ENCODE measurements around the gene PRKCA.
"Not testable (repeated sequence)": the region's sequence is repeated elsewhere in the genome, so short reads cannot be mapped to it uniquely, and the experiment has no call there.

Gene PRKCA

DNA sequence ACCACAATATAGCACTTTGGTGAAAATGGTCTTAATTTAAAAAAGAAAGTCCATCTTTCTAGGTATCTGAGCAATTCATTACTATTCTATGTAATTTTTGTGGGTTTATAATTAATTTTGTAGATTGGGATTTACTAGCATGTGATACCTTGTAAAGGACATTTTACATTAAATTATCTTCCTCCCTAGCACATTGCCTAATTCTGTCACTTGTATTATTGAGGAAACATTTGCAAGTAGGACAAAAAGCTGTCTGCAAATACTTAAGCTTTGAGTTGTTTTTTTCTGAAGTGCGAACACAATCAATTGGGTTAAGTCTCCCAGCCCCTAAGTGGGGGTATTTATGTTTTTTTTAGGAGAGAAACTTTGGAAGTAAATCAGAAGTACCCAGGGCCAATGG is 167.0 kb downstream of the PRKCA start:
- no peak for DNase-seq

- DNase-seq = no peak
Measured at GRCh38 chr17:66469890-66470289, 167.5 kb downstream of the PRKCA start.

DNA sequence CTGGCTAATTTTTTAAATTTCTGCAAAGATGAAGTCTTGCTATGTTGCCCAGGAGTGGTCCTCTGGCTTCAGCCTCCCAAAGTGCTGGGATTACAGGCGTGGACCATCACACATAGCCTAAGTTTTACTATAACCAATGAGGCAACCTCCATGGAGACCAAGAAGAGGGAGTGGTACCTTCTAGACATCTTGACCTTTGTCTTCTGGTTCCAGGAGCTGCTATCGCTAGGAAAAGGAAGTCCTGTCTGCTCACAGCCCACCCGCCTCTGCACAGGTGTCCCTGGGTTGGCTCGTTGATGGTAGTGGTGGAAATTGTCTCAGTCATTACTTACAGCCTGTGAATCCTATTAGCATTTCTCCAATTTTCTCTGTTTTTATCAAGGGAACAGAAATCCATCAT is 169.7 kb downstream of the PRKCA start:
- DNase-seq = no peak

DNA sequence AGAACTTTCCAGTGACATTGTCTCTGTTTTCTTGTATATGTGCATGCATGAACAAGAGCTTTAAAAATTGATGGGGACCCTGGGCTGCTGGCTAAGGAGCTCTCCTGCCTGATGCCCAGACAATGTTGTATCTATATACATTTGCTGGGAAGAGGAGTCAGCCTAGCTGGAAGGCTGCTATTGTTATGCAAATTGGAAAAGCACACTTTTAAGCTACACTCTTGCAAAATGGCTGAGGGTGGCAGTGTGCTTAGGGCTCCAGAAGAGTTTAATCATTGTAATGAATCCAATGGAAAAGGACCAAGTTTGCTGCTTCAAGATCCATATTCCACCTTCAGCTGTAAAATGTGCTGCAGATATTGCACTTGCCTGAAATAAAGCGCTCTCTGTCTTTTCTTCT is 171.8 kb downstream of the PRKCA start:
- no peak for DNase-seq

- DNase-seq = no peak
Measured at GRCh38 chr17:66474806-66475497, 172.5 kb downstream of the PRKCA start.

DNA sequence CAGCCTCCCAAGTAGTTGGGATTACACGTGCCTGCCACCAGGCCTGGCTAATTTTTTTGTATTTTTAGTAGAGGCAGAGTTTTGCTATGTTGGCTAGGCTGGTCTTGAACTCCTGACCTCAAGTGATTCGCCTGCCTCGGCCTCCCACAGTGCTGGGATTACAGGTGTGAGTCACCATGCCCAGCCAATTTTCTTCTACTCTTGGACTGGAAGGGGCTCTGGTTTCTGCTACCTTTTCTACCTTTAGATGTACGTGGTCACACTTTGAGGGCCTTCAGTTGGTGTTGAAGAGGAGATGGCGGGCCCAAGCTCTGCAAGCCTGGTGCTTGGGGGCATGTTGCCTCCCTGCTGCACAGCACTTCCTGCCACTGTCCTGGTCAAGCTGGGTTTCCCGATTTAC is 173.6 kb downstream of the PRKCA start:
- DNase-seq = no peak

- no peak for DNase-seq
Measured at GRCh38 chr17:66477615-66478283, 175.3 kb downstream of the PRKCA start.

DNA sequence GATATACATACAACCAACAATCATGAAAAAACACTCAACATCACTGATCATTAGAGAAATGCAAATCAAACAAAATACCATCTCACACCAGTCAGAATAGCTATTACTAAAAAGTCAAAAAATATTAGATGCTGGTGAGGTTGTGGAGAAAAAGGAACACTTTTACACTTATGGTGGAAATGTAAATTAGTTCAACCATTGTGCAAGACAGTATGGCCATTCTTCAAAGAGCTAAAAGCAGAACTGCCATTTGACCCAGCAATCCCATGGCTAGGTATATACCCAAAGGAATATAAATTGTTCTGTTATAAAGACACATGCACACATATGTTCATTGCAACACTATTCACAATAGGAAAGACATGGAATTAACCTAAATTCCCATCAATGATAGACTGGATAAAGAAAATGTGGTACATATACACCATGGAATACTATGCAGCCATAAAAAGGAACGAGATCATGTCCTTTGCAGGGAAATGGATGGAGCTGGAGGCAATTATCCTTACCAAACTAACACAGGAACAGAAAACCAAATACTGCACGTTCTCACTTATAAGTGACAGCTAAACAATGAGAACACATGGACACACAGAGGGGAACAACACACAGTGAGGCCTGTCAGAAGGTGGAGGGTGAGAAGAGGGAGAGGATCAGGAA is 176.9 kb downstream of the PRKCA start:
- DNase-seq = not testable (repeated sequence)

DNA sequence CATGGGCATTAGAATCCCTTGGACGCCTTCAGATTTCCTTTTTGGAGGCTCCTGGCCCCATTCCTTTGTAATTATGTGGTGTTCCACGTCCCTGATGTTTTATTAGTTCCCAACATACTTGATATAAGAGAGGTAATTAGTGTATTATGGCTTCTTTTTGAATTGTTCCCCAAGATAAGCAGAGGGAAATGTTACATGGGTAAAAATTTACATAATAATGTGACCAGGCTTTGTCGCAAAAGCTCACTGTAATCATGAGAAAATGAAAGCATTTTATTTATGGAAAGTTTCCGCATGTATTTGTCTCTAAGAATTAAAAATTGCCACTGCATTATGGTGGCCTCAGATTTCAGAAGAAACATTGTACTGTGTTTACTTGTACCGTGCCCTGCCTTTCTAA is 177.8 kb downstream of the PRKCA start:
- DNase-seq = no peak

DNA sequence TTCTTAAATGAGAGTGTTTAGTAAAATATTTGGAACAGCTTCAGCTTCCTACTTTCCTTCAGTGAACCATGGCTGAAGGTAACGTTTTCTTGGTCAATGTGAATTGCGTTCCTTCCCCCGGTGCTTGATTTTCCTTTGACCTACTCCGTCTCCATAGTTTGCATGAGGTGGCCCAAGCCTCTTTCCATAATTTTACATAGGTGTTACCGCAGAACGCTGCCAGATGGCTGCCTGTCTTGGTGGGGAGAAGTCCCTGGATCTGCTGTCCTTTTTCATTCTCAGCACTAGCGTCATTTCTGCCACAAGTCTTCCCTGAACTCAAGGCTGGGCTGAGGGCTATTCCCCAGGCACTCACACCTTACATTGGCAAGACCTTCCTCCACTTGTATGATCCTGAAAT is 178.4 kb downstream of the PRKCA start:
- DNase-seq = no peak

GRCh38 chr17:66481271-66481670 is 178.9 kb downstream of the PRKCA start:
- no peak for DNase-seq

- no peak for DNase-seq
Measured at GRCh38 chr17:66483906-66484305, 181.5 kb downstream of the PRKCA start.

DNA sequence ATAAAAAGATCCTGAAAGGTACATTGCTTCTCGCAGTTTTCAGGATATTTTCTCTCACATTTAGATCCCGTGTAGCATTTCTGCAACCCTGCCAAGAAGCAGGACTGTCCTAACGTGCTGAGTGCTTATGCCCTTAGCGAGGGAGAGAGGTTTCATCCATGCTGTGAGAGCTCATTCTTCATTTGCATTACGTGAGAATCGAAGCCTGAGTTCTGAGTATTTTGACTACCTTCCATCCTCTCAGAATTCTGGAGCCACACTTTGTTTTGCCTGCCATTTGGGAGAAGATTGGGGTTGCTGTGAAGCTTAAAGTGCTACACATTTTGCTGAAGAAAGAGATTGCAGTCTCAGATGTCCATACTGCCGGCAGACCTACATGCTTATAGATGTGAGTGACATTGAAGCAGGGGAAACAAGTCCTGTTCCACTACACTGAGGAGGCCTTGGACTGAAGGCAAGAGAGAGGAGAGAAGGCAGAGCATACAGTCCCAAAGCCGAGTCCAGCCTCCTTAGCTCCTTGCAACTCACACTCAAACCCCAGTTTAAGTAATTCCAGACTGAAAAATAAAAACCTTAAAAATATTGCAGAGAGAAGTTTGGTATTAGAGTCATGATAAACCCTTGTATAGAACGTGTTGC is 183.0 kb downstream of the PRKCA start:
- no peak for DNase-seq

- no peak for DNase-seq
Measured at GRCh38 chr17:66487121-66487520, 184.7 kb downstream of the PRKCA start.

GRCh38 chr17:66487981-66488468 is 185.6 kb downstream of the PRKCA start:
- DNase-seq = no peak

- no peak for DNase-seq
Measured at GRCh38 chr17:66488864-66489263, 186.5 kb downstream of the PRKCA start.

DNA sequence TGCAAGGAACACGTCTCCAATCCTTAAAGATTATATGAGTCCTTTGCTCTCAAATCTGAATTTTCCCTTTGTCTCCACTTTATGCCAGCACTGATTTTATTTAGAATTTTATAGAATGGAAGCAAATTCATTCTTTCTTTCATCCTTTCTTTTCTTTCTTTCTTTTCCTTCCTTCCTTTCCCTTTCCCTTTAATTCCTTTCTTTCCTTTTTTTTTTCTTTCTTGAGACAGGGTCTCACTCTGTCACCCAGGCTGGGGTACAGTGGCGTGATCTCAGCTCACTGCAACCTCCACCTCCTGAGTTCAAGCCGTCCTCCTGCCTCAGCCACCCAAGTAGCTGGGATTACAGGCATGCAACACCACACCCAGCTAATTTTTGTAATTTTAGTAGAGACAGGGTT is 187.2 kb downstream of the PRKCA start:
- DNase-seq = not testable (repeated sequence)

- DNase-seq = no peak
Measured at GRCh38 chr17:66491213-66491612, 188.8 kb downstream of the PRKCA start.

DNA sequence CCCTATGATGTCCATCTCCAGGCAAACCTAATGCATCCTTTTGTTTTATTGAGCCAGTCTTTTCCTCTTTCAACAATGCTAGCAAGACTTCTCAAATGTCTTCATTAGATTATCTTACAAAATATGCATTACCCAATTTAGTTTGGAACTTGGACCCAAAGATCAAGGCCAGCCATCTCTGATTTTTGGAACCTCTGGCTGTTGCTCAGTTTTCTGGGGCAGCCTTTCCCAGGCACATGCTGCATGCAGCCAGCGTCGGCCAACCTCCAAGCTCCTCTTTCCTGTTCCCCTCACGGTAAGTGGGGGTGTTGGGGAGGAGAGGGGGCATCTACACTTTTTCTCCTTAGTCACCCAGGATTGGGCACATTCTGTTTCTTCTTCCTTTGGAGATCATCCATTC is 189.3 kb downstream of the PRKCA start:
- DNase-seq = no peak

- no peak for DNase-seq
Measured at GRCh38 chr17:66492080-66492479, 189.7 kb downstream of the PRKCA start.

DNA sequence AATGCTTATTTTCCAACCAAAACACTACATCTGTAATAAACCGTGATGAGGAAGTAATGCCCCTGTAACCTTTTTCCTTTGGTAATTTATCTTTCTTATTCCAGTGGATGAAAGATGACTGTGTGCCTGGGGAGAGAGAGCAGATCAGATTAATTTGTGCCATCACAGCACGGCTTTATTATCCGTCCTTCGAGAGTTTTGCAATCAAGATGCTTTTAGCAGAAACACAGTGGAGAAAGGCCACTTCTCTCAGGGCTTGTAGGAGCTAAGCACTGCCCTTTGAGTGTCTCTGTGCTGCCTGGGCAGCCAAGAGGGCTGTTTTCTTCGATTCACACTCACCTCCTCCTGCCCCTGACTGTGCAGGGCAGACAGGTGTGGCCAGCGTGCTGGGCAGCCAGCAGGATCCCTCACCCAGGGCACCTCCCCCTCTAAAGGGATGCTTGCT is 190.2 kb downstream of the PRKCA start:
- DNase-seq = no peak

- DNase-seq = no peak
Measured at GRCh38 chr17:66493283-66494019, 191.0 kb downstream of the PRKCA start.

All from activated CD4-positive, CD25-positive, alpha-beta regulatory T cell treated with anti-CD3 and anti-CD28 coated beads, Interleukin-2, amount 50 U/mL, for 72 hours (primary cell).